ENCODE results near the gene ZBTB12.

DNA sequence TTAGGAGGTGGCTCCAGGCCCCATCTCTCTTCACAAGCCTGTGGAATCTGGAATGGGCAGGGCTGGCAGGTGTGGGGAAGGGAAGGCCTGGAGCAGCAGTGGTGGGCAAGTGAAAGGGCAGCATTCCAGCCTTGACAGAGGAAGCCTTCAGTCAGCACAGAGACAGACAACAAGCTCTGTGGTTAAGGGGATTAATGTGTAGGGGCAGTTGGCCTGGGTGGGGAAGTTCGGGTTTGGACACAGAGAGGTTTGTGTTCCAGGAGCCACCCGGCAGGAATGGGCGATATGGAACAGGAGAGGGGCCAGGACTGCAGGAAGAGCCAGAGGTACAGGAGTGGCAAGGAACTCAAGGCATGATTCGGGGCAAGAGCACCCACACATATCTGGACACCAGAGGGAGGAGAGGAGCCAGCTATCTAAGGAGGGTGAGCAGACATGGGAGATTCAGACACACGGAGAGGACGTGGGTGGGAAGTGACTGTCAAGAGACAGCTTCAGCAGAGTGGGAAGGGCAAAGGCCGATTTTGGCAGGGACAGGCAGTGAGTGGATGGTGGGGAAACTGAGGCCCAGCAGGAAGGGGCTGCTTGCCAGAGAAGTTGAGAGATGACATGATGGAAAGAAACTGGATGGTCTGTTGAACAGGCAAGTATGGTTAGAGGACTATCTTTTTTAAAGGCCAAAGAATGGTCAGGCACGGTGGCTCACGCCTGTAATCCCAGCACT lies 20.6 kb downstream of the ZBTB12 start:
- TF ChIP-seq, protein P1, sequence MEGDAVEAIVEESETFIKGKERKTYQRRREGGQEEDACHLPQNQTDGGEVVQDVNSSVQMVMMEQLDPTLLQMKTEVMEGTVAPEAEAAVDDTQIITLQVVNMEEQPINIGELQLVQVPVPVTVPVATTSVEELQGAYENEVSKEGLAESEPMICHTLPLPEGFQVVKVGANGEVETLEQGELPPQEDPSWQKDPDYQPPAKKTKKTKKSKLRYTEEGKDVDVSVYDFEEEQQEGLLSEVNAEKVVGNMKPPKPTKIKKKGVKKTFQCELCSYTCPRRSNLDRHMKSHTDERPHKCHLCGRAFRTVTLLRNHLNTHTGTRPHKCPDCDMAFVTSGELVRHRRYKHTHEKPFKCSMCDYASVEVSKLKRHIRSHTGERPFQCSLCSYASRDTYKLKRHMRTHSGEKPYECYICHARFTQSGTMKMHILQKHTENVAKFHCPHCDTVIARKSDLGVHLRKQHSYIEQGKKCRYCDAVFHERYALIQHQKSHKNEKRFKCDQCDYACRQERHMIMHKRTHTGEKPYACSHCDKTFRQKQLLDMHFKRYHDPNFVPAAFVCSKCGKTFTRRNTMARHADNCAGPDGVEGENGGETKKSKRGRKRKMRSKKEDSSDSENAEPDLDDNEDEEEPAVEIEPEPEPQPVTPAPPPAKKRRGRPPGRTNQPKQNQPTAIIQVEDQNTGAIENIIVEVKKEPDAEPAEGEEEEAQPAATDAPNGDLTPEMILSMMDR (CRISPR knock-in tag; IDR thresholded peaks at IDR 0.05), result no peak
- TF ChIP-seq JUND (CRISPR knock-in tag; IDR thresholded peaks at IDR 0.05), result no peak
- no peak for TF ChIP-seq ZNF496 (CRISPR knock-in tag; IDR thresholded peaks at IDR 0.05; ENCODE audit: insufficient replicate concordance)
- TF ChIP-seq XBP1 (CRISPR knock-in tag; IDR thresholded peaks at IDR 0.05), result no peak

All from HepG2 (cell line).